Mucosa of stomach (tissue), 1 donor: ENCODE measurements around the gene GPRIN2.
"Not testable (repeated sequence)": the region's sequence is repeated elsewhere in the genome, so short reads cannot be mapped to it uniquely, and the experiment has no call there.

Experiments used
- H3K27me3 ChIP-seq: one replicate; pipeline ENCODE4 v1.7.0; 2013; ENCODE audit warnings: mild to moderate bottlenecking, low read length; ENCODE audit not compliant: control insufficient read depth, insufficient read depth
- H3K36me3 ChIP-seq: one replicate; pipeline ENCODE4 v1.7.0; 2013; ENCODE audit warnings: low read length; ENCODE audit not compliant: control insufficient read depth, insufficient read depth
- H3K4me1 ChIP-seq: one replicate; pipeline ENCODE4 v1.7.0; 2013; ENCODE audit warnings: mild to moderate bottlenecking, low read length; ENCODE audit not compliant: control insufficient read depth, insufficient read depth
- H3K4me3 ChIP-seq: one replicate; pipeline ENCODE4 v1.7.0; 2013; ENCODE audit warnings: low read length
- H3K9ac ChIP-seq: one replicate; pipeline ENCODE4 v1.7.0; 2013; ENCODE audit warnings: mild to moderate bottlenecking, low read length, moderate library complexity
- H3K9me3 ChIP-seq: one replicate; pipeline ENCODE4 v1.7.0; 2013; ENCODE audit warnings: mild to moderate bottlenecking, low read length, moderate library complexity; ENCODE audit not compliant: control insufficient read depth
- donor health status: Pancreatic carcinoma.

Gene GPRIN2

GRCh38 chr10:46516660-46517416, 39.6 kb downstream of the GPRIN2 start:
- H3K4me1 ChIP-seq, result no peaks in the 10 kb centered on the region
- no peaks in the 10 kb centered on the region for H3K9me3 ChIP-seq
- H3K36me3 ChIP-seq, result no peaks in the 10 kb centered on the region
- H3K27me3 ChIP-seq, result no peaks in the 10 kb centered on the region
- H3K4me3 ChIP-seq, result no peak overlapping the region
- no peak overlapping the region for H3K9ac ChIP-seq

DNA sequence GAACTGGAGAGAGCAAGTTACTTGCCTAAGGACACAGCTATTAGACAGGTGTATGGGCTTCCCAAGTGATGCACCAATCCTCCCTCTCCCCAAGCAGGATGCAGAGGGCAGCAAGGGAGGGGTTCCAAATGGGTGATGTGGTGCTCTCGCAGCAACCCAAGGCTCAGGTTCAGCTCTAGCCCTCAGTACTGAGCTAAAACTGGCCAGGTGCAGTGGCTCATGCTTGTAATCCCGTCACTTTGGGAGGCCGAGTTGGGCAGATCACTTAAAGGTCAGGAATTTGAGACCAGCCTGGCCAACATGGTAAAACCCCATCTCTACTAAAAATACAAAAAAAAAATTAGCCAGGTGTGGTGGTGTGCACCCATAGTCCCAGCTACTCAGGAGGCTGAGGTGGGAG, 40.7 kb downstream of the GPRIN2 start:
- Histone ChIP-seq H3K4me3 (no peak overlapping the region), H3K4me1 (no peaks in the 10 kb centered on the region), H3K36me3 (no peaks in the 10 kb centered on the region), H3K9ac (no peak overlapping the region), H3K27me3 (no peaks in the 10 kb centered on the region), H3K9me3 (no peaks in the 10 kb centered on the region)

DNA sequence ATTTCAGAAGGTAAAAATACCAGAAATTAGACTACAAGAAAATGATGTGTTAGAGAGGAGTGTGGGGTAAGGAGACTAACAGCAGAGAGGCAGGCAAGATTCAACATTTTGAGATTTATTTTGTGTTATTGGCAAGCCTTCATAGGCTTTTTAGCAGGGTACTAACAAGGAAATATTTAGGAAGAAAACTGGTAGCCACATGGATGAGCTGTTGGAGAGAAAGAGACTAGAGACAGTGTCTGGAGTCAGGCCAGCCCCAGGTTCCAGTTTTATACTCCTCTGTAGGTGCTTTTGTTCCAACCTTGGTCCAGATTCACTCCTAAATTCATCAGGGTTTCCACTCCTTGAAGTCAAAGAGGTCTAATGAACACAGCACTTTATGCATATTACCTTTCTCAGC, 41.1 kb downstream of the GPRIN2 start:
- no peaks in the 10 kb centered on the region for H3K4me1 ChIP-seq
- H3K9me3 ChIP-seq, result no peaks in the 10 kb centered on the region
- H3K4me3 ChIP-seq, result no peak overlapping the region
- H3K27me3 ChIP-seq, result no peaks in the 10 kb centered on the region
- no peaks in the 10 kb centered on the region for H3K36me3 ChIP-seq
- no peak overlapping the region for H3K9ac ChIP-seq

GRCh38 chr10:46514899-46515298, 41.6 kb downstream of the GPRIN2 start:
- no peak overlapping the region for H3K9ac ChIP-seq
- no peaks in the 10 kb centered on the region for H3K9me3 ChIP-seq
- H3K4me3 ChIP-seq, result no peak overlapping the region
- H3K36me3 ChIP-seq, result no peaks in the 10 kb centered on the region
- H3K4me1 ChIP-seq, result no peaks in the 10 kb centered on the region
- no peaks in the 10 kb centered on the region for H3K27me3 ChIP-seq

DNA sequence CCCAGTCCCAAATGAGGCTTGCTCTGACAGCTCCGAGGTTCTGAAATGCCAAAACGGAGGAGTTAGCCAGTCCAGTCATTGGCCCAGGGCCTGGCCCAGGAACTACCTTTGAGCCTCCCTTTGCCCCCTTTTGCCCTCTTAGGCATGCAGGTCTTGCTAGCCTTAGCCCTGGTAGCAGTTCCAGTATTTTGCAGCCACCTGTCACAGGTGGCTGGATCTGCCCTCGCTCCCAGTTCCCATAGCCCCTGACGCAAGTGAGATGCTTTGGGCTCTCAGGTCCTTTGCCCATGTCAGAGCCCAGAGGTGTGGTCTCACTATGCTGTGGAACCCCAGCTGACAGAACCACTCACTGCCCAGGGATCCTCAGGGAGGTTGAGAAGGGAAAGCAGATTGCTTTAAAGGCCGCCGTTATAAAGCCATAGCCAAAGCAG, 42.0 kb downstream of the GPRIN2 start:
- Histone ChIP-seq H3K9ac (no peak overlapping the region), H3K9me3 (no peaks in the 10 kb centered on the region), H3K27me3 (no peaks in the 10 kb centered on the region), H3K4me3 (no peak overlapping the region), H3K36me3 (no peaks in the 10 kb centered on the region), H3K4me1 (no peaks in the 10 kb centered on the region)

GRCh38 chr10:46513333-46513732, 43.1 kb downstream of the GPRIN2 start:
- H3K9me3 ChIP-seq, H3K36me3 ChIP-seq, H3K4me1 ChIP-seq, H3K27me3 ChIP-seq, H3K4me3 ChIP-seq, H3K9ac ChIP-seq: not testable (repeated sequence)

DNA sequence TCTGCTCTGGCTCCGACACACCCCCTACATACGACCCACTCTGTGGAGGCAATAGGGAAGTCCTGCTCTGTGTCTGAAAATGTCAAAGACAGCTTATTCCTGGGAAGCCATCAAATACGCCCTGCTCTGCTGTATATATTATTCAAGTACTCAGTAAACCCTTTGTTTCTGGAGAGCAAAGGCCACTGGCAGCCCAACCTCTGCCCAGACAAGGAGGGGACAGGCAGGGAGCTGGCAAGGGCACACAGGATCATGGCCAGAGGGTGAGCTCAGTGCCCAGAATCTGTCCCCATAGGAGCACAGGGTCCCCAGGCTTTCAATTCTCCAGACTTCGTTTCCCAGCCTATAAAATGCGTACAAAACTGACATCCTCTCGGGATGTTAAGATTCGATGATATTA, 43.7 kb downstream of the GPRIN2 start:
- H3K4me3 ChIP-seq, H3K4me1 ChIP-seq, H3K9me3 ChIP-seq, H3K36me3 ChIP-seq, H3K9ac ChIP-seq, H3K27me3 ChIP-seq: not testable (repeated sequence)

GRCh38 chr10:46512002-46512401, 44.5 kb downstream of the GPRIN2 start:
- not testable (repeated sequence) for H3K27me3 ChIP-seq, H3K9me3 ChIP-seq, H3K9ac ChIP-seq, H3K36me3 ChIP-seq, H3K4me3 ChIP-seq, H3K4me1 ChIP-seq
